Upper lobe of right lung (tissue), 1 donor: ENCODE measurements around the gene NAXD. TPM values are rescaled to one million over a fixed set of nuclear protein-coding genes. Genes with fewer than 3 reads are reported as not detected.
A peak's percentile ranks its signal among the peaks of the same experiment; 100 is the strongest.

Source experiments
- ATAC-seq: fragments of 200-7000 bp; cut with Tn5 transposase; one replicate; pipeline ENCODE4 v1.9.1; 2020; ENCODE audit warnings: mild to moderate bottlenecking, moderate library complexity
- DNase-seq: peaks from one replicate; pipeline ENCODE4 v3.0.0-alpha.2; 2020
- H3K27ac ChIP-seq: fragments of 200-600 bp; one replicate; pipeline ENCODE4 v1.8.0; 2022
- H3K27me3 ChIP-seq: fragments of 200-600 bp; one replicate; pipeline ENCODE4 v1.8.0; 2022; ENCODE audit warnings: mild to moderate bottlenecking
- H3K36me3 ChIP-seq: fragments of 200-600 bp; one replicate; pipeline ENCODE4 v1.8.0; 2022
- H3K4me1 ChIP-seq: fragments of 200-600 bp; one replicate; pipeline ENCODE4 v1.8.0; 2022
- H3K4me3 ChIP-seq: fragments of 200-600 bp; one replicate; pipeline ENCODE4 v1.8.0; 2022; ENCODE audit warnings: mild to moderate bottlenecking
- H3K9me3 ChIP-seq: fragments of 200-600 bp; one replicate; pipeline ENCODE4 v1.8.0; 2022
- intact Hi-C: fragments of 100-400 bp; cut with DNase I; formaldehyde crosslinking; loops from one replicate; pipeline ENCODE4 v1.11.0; 2022
- total RNA-seq: library from RNA; stranded (reverse); fragmentation: NEBNext Ultra II Directional; extraction: Animal tissue kit (Norgen Biotek cat#: 25700); gene quantifications from one replicate; pipeline ENCODE4 v1.2.1, GENCODE V29; 2021
- TF ChIP-seq, protein P1 (sequence below): fragments of 200-600 bp; IDR thresholded peaks from one replicate; pipeline ENCODE4 v1.8.0; 2022; ENCODE audit warnings: antibody characterized with exemption
- donor health status: DM: no; HTN: yes; CAD: no; lungs with severe emphysema.

Gene NAXD
- total RNA-seq, 1 donor from 2014 or later, result 32.2 TPM

DNA sequence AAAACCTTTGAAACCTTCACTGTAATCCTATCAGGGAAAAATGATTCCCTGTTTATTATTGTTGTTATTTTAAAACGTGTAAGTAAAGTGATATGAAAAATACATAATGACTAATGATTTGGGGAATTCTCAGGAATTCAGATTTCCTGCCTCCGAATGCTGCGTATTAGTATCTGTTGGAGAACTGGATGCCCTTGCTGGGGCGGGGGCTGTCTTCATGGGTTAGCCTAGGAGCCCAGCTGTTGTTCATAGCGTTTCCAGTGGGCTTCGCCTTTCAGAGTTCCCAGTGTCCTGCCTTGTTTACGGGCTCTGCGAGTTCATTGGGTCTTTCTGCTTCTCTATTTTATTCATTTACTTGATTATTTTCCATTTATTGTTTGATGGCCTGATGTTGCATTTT lies 18.4 kb downstream of the NAXD start:
- Histone ChIP-seq H3K9me3 (no peaks in the 10 kb centered on the region), H3K36me3 (peaks cover 60% of the 10 kb centered on the region), H3K4me1 (no peaks in the 10 kb centered on the region), H3K27me3 (no peaks in the 10 kb centered on the region), H3K27ac (no peak overlapping the region), H3K4me3 (no peak overlapping the region)
- TF ChIP-seq, protein P1, sequence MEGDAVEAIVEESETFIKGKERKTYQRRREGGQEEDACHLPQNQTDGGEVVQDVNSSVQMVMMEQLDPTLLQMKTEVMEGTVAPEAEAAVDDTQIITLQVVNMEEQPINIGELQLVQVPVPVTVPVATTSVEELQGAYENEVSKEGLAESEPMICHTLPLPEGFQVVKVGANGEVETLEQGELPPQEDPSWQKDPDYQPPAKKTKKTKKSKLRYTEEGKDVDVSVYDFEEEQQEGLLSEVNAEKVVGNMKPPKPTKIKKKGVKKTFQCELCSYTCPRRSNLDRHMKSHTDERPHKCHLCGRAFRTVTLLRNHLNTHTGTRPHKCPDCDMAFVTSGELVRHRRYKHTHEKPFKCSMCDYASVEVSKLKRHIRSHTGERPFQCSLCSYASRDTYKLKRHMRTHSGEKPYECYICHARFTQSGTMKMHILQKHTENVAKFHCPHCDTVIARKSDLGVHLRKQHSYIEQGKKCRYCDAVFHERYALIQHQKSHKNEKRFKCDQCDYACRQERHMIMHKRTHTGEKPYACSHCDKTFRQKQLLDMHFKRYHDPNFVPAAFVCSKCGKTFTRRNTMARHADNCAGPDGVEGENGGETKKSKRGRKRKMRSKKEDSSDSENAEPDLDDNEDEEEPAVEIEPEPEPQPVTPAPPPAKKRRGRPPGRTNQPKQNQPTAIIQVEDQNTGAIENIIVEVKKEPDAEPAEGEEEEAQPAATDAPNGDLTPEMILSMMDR, result no peak
- intact Hi-C loops, result no loop called here
- DNase-seq (no peak), ATAC-seq (no peak)

DNA sequence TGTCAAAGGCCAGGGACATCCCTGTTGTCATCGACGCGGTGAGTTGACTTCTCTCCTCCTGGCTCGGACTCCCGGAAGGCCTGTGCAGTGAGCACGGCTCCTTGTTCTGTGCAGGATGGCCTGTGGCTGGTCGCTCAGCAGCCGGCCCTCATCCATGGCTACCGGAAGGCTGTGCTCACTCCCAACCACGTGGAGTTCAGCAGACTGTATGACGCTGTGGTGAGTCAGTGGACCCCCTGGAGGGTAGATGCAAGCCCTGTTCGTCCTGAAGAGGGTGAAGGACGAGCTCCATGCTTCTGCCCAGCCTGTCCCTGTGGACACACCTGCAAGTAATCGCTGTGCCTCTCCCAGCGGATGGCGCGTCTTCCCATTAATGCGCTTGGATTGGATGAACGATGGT lies 19.2 kb downstream of the NAXD start:
- TF ChIP-seq, protein P1, result no peak
- Histone ChIP-seq H3K4me1 (no peaks in the 10 kb centered on the region), H3K27me3 (no peaks in the 10 kb centered on the region), H3K4me3 (no peak overlapping the region), H3K27ac (no peak overlapping the region), H3K36me3 (peaks cover 60% of the 10 kb centered on the region), H3K9me3 (no peaks in the 10 kb centered on the region)
- DNase-seq (no peak), ATAC-seq (peak; percentile 12)
- intact Hi-C loops, result no loop called here

DNA sequence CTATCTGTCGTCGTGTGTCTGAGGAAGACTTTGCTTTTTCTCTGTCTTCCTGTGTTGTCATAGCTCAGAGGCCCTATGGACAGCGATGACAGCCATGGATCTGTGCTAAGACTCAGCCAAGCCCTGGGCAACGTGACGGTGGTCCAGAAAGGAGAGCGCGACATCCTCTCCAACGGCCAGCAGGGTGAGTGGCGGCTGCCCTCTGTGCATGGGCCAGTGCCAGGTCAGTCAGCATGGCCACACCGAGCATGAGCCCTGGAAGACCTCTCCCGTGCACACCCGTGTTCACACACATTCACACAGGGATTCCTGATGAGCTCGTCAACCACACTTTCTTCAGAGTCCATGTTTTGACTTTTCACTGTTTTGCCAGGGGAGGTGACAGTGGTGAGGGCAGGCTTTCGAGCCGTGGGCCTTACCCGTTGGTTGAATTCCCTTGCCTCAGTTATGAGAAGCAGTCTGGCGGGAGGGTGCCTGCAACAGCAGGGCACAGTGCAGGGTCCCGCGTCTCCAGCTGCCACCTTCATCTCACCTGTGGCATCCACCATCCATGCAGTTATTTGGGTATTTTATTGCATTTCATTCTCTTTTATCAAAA lies 20.2 kb downstream of the NAXD start:
- Histone ChIP-seq H3K36me3 (peaks cover 69% of the 10 kb centered on the region), H3K9me3 (no peaks in the 10 kb centered on the region), H3K4me1 (no peaks in the 10 kb centered on the region), H3K27ac (no peak overlapping the region), H3K27me3 (no peaks in the 10 kb centered on the region), H3K4me3 (no peak overlapping the region)
- DNase-seq, result no peak
- ATAC-seq, result peak; percentile 5
- intact Hi-C loops, result no loop called here
- TF ChIP-seq, protein P1, result no peak

DNA sequence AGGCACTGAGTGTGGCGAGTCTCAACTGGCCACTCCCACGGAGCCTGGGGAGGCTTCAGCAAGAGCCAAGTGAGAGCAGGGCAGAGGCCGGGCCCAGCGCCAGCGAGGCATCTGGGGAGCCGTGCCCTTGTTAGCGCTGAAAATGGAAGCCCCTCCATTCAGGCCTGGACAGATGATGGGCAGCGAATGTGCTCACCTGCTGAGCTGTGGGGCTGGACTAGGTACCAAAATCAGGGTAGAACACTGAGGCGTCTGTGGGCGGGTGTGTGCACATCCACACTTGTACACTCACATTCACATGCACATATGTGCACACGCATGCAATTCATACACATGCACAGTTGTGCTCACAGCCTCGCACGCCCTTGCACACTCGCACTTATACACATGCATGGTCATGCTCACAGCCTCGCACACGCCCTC lies 20.7 kb downstream of the NAXD start:
- DNase-seq, result no peak

DNA sequence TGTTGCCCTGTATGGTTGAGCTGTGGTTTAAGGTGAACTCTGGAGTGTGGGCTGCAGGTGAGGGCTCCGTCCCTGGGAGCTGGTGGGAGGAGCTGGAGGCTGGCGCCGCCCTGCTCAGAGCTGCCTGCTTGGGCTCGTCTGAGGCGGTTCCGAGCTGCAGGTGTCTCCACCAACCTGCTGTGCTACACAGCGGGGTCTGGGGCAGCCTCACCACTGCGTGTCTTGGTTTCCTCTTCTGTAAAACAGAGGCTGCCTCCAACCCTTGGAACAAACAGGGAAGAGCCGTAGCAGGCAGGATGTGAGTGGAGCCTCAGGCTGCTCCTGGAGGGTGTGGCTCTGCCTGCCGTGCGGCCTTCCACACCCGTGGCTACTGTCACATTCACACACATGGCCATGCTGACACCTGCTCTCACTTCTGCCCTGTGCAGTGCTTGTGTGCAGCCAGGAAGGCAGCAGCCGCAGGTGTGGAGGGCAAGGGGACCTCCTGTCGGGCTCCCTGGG lies 21.4 kb downstream of the NAXD start:
- Histone ChIP-seq H3K4me1 (no peaks in the 10 kb centered on the region), H3K27me3 (no peaks in the 10 kb centered on the region), H3K4me3 (no peak overlapping the region), H3K27ac (no peak overlapping the region), H3K36me3 (peaks cover 80% of the 10 kb centered on the region), H3K9me3 (no peaks in the 10 kb centered on the region)
- ATAC-seq (no peak), DNase-seq (no peak)
- TF ChIP-seq, protein P1, result no peak
- intact Hi-C loops, result no loop called here

More for the DNA sequence above, 20.7 kb downstream of the NAXD start:
- TF ChIP-seq, protein P1, result no peak
- Histone ChIP-seq H3K27ac (no peak overlapping the region), H3K4me1 (no peaks in the 10 kb centered on the region), H3K4me3 (no peak overlapping the region), H3K27me3 (no peaks in the 10 kb centered on the region), H3K36me3 (peaks cover 73% of the 10 kb centered on the region), H3K9me3 (no peaks in the 10 kb centered on the region)
- ATAC-seq, result no peak
- intact Hi-C loops, result no loop called here
